ENCODE measurements around the gene RTN4R.

RTN4R gene

GRCh38 chr22:20201837-20202392 is 66.2 kb downstream of the RTN4R start:
- DNase-seq (ENCODE audit: low read depth, low spot score), result no peak

DNA sequence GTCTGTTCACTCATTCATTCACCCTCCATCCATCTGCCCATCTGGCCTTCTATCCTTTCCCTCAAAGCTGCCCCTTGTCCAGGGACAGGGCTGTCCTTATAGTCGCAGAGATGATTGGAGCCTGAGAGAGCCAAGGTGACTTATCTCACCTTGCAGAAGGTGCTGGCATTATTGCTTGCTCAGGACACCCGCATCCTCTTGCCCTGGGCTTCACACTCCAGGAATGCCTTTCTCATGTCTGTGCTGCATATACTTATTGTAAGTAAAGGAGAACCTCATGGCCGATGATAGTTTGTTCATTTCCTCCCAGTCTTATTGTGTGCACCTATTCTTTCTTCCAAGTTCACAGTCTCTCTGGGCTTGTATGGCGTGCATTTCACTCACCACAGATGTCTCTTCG is 68.2 kb downstream of the RTN4R start:
- DNase-seq (ENCODE audit: low read depth, low spot score), result no peak

GRCh38 chr22:20199413-20199842 is 68.7 kb downstream of the RTN4R start:
- no peak for DNase-seq (ENCODE audit: low read depth, low spot score)

- no peak for DNase-seq (ENCODE audit: low read depth, low spot score)
Measured at GRCh38 chr22:20198557-20199319, 69.4 kb downstream of the RTN4R start.

- no peak for DNase-seq (ENCODE audit: low read depth, low spot score)
Measured at GRCh38 chr22:20197407-20198030, 70.6 kb downstream of the RTN4R start.

DNA sequence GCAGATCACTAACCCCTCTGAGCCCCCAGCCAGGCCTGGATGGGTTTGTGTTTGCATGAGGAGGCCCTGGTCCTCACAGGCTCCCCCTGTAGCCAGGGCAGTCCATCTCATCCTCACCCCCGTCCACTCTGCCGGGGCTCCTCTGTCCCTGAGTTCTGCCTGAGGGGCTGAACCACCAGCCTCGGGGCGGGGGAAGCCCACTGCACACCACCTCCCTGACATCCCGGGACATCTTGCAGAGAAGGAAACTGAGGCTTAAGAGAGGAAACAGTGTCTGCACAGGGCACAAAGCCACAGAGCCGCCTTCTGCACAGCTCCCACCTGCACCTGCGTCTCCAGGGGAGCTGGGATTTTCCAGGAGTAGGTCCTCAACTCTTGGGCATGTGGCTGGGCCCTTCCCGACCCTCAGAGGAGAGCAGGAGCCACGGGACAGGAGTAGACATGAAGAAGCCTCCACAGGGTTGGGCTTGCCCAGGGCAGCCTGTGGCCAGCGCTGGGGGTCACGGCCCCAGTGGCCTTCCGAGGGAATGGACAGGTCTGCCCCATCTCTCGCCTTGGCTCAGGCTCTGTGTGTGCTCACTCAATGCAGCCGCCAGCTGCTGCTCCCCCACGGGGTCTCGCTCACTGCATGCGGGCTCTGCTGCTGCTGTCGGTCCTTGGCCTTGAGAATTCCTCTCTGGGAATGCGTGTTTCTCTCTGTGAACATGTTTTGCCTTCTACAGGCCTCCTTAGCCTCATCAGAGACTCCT is 71.8 kb downstream of the RTN4R start:
- no peak for DNase-seq (ENCODE audit: low read depth, low spot score)

DNA sequence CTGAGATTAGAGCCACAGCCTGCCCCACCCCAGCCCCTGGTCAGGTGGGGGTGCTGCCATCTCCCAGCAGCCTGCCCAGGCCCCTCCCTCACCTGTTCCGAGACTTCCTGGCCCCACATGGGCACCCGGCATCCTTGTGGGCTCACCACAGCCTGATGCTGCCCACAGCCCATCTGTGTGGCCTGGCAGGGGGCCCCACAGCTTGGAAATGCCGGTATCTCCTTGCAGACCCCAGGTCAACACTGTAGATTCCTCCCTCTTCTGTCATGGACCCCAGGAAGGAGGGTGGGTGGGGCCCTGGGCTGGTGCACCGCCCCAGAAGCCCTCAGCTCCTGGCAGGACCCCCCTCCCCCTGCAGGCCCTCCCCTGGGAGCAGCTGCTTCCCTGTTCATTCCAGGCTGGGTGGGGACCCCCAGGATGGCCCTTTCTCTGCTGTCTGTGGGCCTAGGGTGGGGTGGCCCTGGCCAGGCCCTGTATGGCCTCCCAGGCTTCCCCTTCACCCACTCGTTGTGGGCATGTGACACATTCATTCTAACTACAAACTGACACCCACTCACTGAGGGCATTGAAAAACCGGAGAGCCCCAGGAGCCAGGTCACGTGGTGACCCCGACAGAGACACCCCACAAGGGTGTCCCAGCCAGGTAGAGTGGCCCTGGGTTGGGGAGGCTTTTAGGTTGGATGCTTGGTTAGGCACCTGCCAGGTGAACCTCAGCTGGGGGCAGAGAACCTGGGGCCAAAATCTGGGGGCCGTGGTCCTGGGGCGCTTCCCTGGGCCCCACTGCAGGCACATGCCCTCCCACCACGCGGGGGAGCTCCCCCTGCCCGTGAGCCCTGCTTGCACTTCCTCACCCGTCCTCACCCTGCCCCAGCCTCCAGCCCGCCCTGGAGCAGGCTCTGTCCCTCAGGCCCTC is 73.2 kb downstream of the RTN4R start:
- no peak for DNase-seq (ENCODE audit: low read depth, low spot score)

DNA sequence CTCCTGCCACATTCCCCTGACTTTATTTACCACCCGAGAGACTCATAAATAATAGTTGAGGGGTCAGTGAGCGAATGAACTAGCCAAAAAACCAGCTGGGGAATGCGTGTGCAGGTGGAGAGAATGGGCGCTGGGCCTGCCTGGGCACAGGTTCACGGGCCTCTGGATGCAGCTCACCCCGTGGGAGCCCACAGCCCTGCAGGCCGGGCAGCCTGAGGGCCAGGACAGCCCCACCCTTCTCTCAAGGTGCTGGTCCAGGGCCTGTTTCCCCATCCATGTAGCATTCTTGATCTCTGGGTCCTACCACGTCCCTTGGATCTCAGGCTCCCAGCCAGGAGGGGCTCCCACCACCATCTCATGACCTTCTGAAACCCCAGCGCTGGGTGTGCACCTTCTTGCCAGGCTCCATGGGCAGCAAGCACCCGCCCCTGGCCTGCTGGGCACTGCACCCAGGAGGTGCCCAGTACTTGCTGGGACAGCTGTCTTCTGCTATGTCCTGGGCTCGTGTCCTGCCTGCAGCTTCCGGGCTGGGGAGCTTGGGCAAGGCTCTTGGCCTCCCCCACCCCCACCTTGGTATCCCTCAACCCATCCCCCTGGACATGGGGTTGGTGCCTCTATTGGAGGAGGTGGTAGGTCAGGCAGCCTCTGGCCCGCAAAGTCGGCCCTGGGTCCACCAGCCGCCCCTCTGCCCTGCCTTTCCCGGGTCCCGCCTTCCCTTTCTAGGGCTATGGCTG is 74.2 kb downstream of the RTN4R start:
- DNase-seq (ENCODE audit: low read depth, low spot score), result no peak

DNA sequence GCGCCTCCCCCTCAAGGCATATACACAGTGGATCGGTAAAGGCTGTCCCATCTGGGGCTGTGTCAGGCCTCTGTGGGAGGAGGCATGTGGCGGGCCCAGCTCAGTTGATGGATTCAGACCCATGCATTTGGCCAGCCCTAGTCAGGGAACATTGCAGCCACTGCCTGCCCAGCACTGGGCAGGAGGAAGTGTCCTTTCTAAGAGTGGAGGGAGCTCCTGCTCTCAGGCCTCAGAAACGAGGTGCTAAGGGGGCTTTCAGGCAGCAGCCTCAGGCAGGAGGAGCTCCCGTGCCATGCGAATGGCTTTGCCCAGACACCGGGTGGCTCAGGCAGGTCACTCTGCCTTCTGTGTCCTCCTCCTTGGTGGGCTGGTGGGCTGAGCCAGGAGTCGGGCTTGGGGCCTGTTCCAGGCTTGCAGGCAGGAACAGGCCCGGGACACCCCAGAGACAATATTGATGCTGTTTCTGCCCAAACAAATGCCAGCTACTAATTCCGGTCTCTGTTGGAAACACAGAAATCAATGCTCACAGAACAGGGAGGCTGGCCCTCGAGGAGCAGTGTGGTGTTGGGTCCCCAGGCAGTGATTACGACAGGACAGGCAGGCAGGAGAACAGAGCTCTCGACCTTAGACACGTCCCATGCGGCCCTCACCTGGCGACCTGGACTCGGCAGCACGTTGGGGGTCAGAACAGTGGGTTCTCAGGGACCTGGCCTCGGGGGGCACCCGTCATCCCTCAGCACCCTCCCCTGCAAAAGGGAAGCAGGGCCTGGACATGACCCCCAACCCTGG is 75.0 kb downstream of the RTN4R start:
- no peak for DNase-seq (ENCODE audit: low read depth, low spot score)

- DNase-seq (ENCODE audit: low read depth, low spot score), result no peak
Measured at GRCh38 chr22:20192293-20192971, 75.7 kb downstream of the RTN4R start.

DNA sequence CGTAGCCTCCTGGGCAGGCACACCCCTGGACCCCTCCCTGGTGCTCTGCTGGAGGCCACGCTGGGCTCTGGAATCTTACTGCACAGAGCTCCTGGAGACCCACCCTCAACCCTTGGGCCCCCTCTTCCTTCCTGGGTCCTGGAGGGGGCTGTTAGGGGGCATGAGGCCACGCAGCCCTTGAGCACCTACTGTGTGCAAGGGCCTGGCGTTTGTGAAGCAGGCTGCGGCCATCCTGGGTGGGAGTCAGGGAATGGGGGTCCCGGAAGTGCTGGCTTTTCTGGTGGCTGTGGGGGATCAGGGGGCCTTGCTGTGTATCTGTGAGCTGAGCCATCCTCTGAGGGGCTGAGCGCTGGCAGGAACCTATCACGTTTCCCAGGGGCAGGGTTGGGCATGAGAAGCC is 76.3 kb downstream of the RTN4R start:
- no peak for DNase-seq (ENCODE audit: low read depth, low spot score)
